ENCODE data around the gene ATP8A2.
"Not testable (repeated sequence)": the region's sequence is repeated elsewhere in the genome, so short reads cannot be mapped to it uniquely, and the experiment has no call there.

The ATP8A2 gene

DNA sequence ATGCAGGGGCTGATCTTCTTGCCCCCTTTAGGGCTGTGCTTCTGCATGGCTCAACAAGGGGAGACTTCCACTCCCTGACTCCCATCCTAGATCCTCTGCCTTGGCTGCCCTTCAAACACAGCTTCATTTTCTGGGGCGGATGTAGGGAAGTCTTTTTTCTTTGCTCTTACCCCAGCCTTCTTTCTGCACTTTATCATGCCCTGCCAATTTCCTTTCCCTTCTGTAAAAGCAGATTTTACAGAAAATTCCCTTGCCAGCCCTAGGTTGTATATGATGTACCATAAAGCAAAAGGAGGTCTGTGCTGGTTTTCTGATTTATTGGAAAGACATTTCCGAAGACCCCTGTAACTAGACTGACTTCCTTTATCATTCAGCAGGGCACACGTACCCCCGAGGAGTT, 396.6 kb downstream of the ATP8A2 start:
- DNase-seq (ENCODE audit: low spot score): no peak

GRCh38 chr13:25768838-25769237, 397.1 kb downstream of the ATP8A2 start:
- no peak for DNase-seq (ENCODE audit: low spot score)

GRCh38 chr13:25770601-25771000, 398.8 kb downstream of the ATP8A2 start:
- no peak for DNase-seq (ENCODE audit: low spot score)

DNA sequence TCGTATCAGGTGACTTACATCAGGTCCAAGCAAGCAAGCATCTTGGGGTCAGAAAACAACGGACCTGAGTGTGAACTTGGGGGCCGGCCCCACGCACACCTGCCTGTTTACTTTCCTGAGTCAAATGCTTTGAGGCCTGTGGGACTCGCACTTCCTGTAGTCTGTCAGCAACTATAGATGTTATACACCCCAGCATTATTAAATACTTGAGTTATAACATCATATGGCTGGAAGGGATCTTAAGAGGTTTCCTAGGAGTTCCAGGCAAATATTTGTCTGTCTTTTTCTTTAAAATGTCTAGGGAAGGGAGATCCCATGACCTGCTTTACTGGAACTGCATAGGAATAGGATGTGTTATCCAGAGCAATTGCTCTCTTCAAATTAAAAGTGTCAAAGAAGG, 399.4 kb downstream of the ATP8A2 start:
- no peak for DNase-seq (ENCODE audit: low spot score)

GRCh38 chr13:25771641-25772478, 400.1 kb downstream of the ATP8A2 start:
- no peak for DNase-seq (ENCODE audit: low spot score)

DNA sequence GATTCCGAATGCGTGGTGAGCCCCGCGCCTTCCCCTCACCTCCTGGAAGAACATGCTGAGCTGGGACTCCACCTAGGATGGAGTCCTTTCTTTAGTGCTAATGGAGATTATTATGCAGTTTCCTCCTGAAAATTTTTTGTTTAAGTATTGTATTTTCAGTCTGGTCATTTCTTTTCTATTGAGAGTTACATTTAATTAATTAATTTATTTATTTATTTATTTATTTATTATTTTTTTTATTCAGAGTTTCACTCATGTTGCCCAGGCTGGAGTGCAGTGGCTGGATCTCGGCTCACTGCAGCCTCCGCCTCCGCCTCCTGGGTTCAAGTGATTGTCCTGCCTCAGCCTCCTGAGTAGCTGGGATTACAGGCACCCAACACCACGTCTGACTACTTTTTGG, 400.8 kb downstream of the ATP8A2 start:
- DNase-seq (ENCODE audit: low spot score): not testable (repeated sequence)

DNA sequence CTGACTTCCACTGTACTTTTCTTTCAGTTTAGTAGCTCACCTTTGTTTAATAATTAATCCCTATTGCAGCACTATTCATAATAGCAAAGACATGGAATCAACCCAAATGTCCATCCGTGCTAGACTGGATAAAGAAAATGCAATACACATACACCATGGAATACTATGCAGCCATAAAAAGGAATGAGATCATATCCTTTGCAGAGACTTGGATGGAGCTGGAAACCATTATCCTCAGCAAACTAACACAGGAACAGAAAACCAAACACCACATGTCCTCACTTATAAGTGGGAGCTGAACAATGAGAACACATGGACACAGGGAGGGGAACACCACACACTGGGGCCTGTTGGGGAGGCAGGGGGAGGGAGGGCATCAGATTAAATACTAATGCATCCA, 402.3 kb downstream of the ATP8A2 start:
- not testable (repeated sequence) for DNase-seq (ENCODE audit: low spot score)

DNA sequence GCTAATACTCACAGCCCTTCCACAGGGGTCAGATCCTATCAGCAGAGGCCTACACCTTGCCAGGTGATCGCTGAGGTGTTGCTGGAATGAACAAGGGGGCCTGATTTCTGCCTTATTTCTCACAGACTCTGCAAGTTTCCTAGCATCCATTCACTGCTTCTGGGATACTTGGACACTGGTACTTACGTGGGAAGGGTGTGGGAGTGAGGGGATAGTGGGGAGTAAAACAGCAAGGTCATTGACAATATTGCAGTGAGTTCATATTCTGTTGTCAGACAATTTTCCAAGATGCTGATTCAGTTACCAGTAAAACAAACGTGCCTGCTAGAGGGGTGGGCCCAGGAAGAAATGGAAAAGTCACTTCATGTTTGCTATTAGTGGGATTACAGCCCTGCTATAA, 403.5 kb downstream of the ATP8A2 start:
- no peak for DNase-seq (ENCODE audit: low spot score)

DNA sequence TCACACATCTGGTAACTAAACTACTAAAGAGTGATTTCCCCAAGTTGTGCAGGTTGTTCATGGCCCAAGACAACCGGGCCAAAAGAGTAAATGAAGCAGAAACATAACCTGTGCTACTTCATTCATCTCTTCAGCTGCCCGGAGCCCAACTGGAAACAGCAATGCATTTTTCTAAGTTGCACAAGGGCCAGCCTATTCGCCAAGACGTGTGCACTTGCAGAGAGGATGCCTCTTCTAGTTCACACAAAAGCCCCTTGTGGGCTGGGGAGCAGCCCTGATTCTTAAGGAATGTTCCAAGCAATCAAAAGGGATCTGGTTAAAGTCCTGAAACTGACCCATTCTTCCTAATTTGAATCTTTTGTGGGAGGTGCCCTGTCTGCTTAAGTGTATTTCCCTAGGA, 404.2 kb downstream of the ATP8A2 start:
- DNase-seq (ENCODE audit: low spot score): no peak

DNA sequence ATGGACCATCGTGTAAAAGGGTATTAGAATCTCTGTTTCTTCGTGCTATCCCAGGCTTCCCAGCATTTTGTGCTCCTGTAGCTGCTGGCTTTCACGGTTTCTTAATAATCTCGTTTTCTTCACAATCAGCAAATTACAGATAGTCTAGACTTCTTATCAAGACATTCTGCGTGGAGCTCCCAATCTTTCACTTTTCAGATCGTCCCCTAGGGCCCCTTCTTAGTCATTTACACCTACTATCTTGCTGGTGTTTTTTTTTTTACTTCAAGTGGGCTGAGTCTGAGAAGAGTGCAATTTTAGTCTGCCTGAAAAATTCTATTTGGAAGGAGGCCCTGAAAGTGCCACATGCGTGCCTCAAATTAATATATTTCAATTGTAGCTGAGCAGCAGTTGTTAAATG, 404.9 kb downstream of the ATP8A2 start:
- DNase-seq (ENCODE audit: low spot score): no peak

GRCh38 chr13:25777509-25777908, 405.7 kb downstream of the ATP8A2 start:
- no peak for DNase-seq (ENCODE audit: low spot score)

DNA sequence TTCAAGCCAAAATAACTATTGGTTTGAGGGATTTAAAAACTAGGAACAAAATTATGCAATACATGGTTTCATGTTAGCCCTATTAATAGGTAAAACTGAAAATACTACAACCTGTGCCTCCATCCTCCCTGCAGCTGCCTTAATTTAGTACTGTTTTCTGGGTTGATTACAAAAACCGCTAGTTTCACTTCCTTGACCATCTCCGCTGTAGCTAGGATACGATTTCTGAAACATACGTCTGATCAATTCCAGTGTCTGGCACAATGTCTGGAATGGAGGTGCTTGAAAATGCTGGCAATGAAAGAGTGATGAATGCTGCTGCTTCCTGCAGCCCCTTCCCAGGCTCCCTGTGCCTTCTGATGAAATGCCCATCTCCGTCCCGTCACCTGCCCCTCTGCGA, 406.6 kb downstream of the ATP8A2 start:
- DNase-seq (ENCODE audit: low spot score): no peak

GRCh38 chr13:25778808-25779305, 407.1 kb downstream of the ATP8A2 start:
- DNase-seq (ENCODE audit: low spot score): no peak

- no peak for DNase-seq (ENCODE audit: low spot score)
Measured at GRCh38 chr13:25783076-25783475, 411.3 kb downstream of the ATP8A2 start.

GRCh38 chr13:25783601-25784024, 411.8 kb downstream of the ATP8A2 start:
- no peak for DNase-seq (ENCODE audit: low spot score)

- DNase-seq (ENCODE audit: low spot score): no peak
Measured at GRCh38 chr13:25784119-25784518, 412.3 kb downstream of the ATP8A2 start.

DNA sequence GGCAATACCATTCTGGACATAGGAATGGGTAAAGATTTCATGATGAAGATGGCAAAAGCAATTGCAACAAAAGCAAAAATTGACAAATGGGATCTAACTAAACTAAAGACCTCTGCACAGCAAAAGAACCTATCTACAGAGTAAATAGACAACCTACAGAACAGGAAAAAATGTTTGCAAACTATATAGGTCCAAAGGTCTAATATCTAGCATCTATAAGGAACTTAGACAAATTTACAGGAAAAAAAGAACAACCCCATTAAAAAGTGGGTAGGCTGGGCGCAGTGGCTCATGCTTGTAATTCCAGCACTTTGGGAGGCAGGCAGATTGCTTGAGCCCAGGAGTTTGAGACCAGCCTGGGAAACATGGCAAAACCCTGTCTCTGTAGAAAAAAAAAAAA, 418.4 kb downstream of the ATP8A2 start:
- not testable (repeated sequence) for DNase-seq (ENCODE audit: low spot score)

DNA sequence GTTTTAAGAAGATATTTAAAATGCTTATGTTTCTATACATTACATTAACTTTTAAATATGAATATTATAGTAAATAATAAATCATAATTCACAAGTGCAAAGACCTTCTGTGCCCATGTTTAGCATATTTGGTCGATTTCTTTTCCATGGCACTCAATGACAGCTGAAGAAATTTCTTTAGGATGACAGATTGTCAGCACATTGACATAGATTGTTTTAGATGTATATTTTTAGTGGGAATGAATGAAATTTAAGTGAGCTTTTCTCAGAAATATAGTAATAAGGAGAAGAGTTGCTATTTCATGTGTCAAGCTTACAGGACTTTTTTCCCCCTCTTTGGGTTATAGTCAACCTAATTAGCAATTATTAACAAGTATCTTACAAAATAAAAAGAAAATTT, 423.5 kb downstream of the ATP8A2 start:
- DNase-seq (ENCODE audit: low spot score): no peak

DNA sequence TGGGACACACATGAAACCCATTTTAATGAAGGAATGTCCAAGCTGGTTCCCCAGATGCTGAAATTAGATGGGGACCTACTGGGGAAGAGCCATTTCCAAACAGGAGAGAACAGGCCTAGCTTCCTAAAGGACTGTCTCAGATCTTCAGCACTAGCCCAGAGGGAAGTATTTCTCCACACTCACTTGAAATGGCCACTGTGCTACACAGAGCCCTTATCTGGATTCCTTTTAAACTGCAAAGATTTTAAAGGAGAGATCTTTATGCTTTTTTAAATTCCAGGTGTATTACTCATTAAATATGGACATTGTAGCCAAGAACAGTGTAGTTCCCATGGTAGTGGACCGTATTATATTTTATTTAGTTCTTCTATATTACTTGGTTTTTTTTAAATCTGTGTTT, 424.7 kb downstream of the ATP8A2 start:
- DNase-seq (ENCODE audit: low spot score): no peak

GRCh38 chr13:25798998-25799397, 427.2 kb downstream of the ATP8A2 start:
- no peak for DNase-seq (ENCODE audit: low spot score)

DNA sequence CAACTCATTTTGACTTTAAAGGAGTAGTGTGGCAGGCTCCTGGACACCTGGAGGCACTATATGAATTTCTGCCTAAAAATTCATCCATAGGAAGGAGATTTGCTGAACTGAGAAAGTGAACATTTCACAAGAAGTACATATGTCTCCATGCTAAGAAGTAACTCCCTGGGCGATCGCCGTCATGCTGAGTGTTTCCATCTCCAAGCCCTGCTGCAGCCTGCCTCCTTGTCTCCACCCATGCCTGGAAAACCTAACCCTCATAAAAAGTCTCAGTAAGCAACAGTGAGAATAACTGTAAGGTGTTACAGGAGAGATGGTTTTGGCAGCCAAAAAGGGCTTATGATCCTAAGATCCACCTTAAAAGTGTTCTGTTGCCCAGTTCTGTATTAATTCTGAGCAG, 428.7 kb downstream of the ATP8A2 start:
- DNase-seq (ENCODE audit: low spot score): no peak

DNA sequence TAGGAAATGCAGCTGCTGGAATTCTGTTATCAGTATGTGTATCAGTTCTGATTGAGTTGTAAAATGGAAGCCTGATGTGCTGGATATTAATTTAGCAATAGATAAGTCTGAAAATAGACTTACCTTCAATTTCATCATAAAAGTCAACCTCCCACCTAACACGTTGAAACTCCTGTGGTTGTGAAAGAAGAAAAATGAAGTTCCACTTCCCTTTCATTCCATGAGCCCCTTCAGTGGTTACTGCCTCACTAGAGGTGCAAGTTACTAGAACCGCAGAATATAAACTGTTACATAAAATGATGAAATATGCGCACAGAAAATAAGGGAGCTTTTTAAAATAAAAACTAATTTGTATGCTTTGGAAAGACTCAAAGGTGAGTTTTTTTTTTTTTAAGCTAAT, 430.8 kb downstream of the ATP8A2 start:
- no peak for DNase-seq (ENCODE audit: low spot score)

GRCh38 chr13:25803641-25804040, 431.9 kb downstream of the ATP8A2 start:
- no peak for DNase-seq (ENCODE audit: low spot score)

Measured in AG08396 (cell line).